Chondrocyte (in vitro differentiated cells): ENCODE data around the gene GNAL. TPM values are rescaled to one million over a fixed set of nuclear protein-coding genes. Genes with fewer than 3 reads are reported as not detected.
A peak's percentile ranks its signal among the peaks of the same experiment; 100 is the strongest.

Source experiments
- DNase-seq: peaks from one replicate; pipeline ENCODE4 v3.0.0; 2021; ENCODE audit warnings: mixed read lengths, low spot score
- H3K27ac Mint-ChIP-seq: one replicate; pipeline ENCODE4 v1.8.0; 2021; ENCODE audit warnings: mild to moderate bottlenecking, moderate library complexity, mixed read lengths; ENCODE audit not compliant: unreplicated experiment
- H3K27me3 Mint-ChIP-seq: 2 replicates; pipeline ENCODE4 v1.8.0; 2021; ENCODE audit warnings: low read depth, mixed read lengths
- H3K36me3 Mint-ChIP-seq: 2 replicates; pipeline ENCODE4 v1.8.0; 2021; ENCODE audit warnings: low read depth, mixed read lengths
- H3K4me1 Mint-ChIP-seq: 2 replicates; pipeline ENCODE4 v1.8.0; 2021; ENCODE audit warnings: low read depth, mild to moderate bottlenecking, mixed read lengths
- H3K4me3 Mint-ChIP-seq: one replicate; pipeline ENCODE4 v1.8.0; 2021; ENCODE audit warnings: mild to moderate bottlenecking, moderate library complexity, mixed read lengths; ENCODE audit not compliant: unreplicated experiment
- H3K9me3 Mint-ChIP-seq: 2 replicates; pipeline ENCODE4 v1.8.0; 2021; ENCODE audit warnings: low read depth, mixed read lengths
- microRNA-seq: library from miRNA; unstranded; fragments of <30 nt; microRNA quantifications from one replicate; pipeline ENCODE4 v1.2.0, GENCODE V29; 2020; ENCODE audit warnings: borderline number of aligned reads
- total RNA-seq: library from RNA; stranded (reverse); gene quantifications from 3 replicates; pipeline ENCODE4 v1.2.1, GENCODE V29; 2021
- TF ChIP-seq, protein P1 (sequence below): fragments of 200-600 bp; sonication (generic); IDR thresholded peaks from 2 replicates; pipeline ENCODE4 v1.5.0; 2021; ENCODE audit warnings: antibody characterized with exemption, mild to moderate bottlenecking, moderate library complexity

The GNAL gene
- total RNA-seq, 1 donor from 2014 or later, result 5.9 TPM

DNA sequence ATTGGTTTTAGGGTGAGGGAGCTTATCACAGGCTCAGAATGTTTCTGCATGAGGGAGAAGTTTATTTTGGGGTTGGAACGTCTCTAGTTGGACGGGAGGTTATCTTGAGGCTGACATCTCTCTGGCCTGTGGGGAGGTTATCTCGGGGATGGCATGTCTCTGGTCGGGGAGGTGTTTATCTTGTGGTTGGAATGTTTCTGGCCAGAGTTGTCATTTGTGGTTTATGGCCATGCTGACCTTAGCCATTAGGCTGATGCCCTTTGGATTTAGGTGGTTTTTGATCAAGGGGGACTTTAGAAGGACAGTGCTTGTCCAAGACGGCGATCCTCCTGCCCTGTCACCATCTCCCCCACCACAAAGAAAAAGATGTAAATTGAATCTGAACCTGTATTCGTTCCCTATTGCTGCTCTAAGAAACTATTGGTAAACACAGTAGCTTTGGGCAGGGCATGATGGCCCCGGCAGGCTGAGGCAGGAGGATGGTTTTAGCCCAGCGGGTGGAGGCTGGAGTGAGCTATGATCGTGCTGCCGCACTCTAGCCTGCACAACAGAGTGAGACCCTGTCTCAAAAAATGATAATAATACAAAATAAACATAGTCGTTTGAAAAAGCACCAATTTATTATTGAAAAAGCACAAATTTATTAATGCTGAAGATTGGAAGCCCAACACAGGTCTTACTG lies 236.9 kb downstream of the GNAL start:
- Mint-ChIP-seq H3K27ac (no peak overlapping the region), H3K27me3 (no peaks in the 10 kb centered on the region), H3K9me3 (no peaks in the 10 kb centered on the region), H3K36me3 (no peaks in the 10 kb centered on the region), H3K4me3 (no peak overlapping the region), H3K4me1 (no peaks in the 10 kb centered on the region)
- TF ChIP-seq, protein P1, sequence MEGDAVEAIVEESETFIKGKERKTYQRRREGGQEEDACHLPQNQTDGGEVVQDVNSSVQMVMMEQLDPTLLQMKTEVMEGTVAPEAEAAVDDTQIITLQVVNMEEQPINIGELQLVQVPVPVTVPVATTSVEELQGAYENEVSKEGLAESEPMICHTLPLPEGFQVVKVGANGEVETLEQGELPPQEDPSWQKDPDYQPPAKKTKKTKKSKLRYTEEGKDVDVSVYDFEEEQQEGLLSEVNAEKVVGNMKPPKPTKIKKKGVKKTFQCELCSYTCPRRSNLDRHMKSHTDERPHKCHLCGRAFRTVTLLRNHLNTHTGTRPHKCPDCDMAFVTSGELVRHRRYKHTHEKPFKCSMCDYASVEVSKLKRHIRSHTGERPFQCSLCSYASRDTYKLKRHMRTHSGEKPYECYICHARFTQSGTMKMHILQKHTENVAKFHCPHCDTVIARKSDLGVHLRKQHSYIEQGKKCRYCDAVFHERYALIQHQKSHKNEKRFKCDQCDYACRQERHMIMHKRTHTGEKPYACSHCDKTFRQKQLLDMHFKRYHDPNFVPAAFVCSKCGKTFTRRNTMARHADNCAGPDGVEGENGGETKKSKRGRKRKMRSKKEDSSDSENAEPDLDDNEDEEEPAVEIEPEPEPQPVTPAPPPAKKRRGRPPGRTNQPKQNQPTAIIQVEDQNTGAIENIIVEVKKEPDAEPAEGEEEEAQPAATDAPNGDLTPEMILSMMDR, result no peak
- no peak for DNase-seq

DNA sequence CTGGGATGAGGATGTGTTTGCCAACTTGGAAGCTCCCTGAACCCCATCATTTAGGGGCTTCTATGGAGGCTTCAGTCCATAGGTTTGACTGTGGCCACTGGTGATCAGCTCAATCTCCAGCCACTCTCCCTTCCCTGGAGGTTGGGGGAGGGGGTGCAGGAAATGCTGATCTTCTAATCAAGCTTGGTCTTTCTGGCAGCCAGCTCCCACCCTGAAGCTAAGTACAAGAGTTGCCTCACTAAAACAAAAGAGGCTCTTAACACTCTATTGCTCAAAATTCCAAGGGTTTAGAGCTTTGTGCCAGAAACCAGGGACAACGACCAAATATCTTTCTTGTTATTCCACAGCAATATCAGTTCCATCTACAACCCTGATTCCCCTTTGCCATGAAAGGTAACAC lies 238.4 kb downstream of the GNAL start:
- no peak overlapping the region for H3K4me3 Mint-ChIP-seq
- H3K27ac Mint-ChIP-seq, result no peak overlapping the region
- no peaks in the 10 kb centered on the region for H3K9me3 Mint-ChIP-seq
- no peaks in the 10 kb centered on the region for H3K36me3 Mint-ChIP-seq
- TF ChIP-seq, protein P1, result no peak
- H3K27me3 Mint-ChIP-seq, result no peaks in the 10 kb centered on the region
- no peaks in the 10 kb centered on the region for H3K4me1 Mint-ChIP-seq
- DNase-seq, result peak; percentile 14

DNA sequence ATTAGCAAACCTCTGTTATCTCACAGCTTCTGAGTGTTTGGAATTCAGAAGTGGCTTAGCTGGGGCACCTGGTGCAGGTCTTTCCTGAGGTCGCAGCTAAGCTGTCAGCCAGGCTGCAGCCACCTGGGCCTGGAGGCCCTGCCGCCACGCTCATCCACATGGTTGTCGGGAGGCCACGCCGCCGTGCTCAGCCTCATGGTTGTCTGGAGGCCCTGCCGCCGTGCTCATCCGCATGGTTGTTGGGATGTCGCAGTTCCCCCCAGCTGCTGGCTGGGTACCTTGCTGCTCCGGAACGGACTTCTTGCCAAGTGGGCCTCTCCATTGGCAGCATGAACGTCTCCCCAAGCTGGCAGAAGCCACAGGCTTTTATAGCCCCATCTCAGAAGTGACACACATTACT lies 243.3 kb downstream of the GNAL start:
- Mint-ChIP-seq H3K27me3 (no peaks in the 10 kb centered on the region), H3K27ac (no peak overlapping the region), H3K9me3 (no peaks in the 10 kb centered on the region), H3K4me3 (no peak overlapping the region), H3K4me1 (no peaks in the 10 kb centered on the region), H3K36me3 (no peaks in the 10 kb centered on the region)
- DNase-seq, result no peak
- TF ChIP-seq, protein P1, result no peak

Small RNAs within 50 kb of the gene (microRNA-seq; reads per million reads assigned to microRNA genes)
- not detected for gene MIR7153

Other genes with a start within 250 kb of the GNAL start
- gene SLC35G4, start 79.7 kb upstream of the GNAL start, total RNA-seq, result not detected in 3 replicates
- gene CHMP1B, start 162.1 kb downstream of the GNAL start, total RNA-seq, result 28.5 to 32.5 TPM (median 31.3 TPM) in 3 replicates
- gene MPPE1, start 219.1 kb downstream of the GNAL start, total RNA-seq, result 37.7 to 40.4 TPM (median 38.2 TPM) in 3 replicates